DMS153 treated with DMSO at 0.1 percent for 48 hours (cell line): ENCODE data around the gene TMEM170B.
"Not testable (repeated sequence)": the region's sequence is repeated elsewhere in the genome, so short reads cannot be mapped to it uniquely, and the experiment has no call there.

Experiments
- DNase-seq: peaks from one replicate; lab custom pipeline; 2025; ENCODE audit not compliant: unreplicated experiment; lab: John Stamatoyannopoulos, UW

The TMEM170B gene

GRCh38 chr6:11527274-11527870 is 10.2 kb upstream of the TMEM170B start:
- no peak for DNase-seq

DNA sequence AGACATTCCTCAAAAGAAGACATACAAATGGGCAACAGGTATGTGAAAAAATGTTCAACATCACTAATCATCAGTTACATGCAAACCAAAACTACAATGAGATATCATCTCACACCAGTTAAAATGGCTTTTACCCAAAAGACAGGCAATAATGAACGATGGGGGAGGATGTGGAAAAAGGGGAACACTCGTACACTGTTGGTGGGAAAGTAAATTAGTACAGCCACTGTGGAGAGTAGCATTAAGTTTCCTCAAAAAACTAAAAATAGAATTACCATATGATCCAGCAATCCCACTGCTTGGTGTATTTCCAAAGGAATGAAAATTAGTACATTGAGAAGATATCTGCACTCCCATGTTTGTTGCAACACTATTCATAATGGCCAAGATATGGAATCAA is 8.6 kb upstream of the TMEM170B start:
- DNase-seq = no peak

DNA sequence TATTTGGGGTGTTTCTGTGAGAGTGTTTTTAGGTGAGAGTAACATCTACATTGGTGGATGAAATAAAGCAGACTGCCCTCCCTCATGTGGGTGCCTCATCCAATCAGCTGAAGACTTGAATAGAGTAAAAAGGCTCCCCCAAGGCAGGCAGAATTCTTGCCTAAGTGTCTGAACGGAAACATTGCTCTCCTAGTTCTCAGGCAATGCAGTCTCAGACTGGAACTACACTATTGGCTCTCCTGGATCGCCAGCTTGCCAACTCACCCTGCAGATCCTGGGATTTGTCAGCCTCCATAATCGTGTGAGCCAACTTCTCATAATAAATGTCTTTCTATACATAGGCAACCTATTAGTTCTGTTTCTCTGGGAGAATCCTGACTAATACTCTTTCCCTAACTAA is 5.5 kb upstream of the TMEM170B start:
- DNase-seq = no peak

- DNase-seq = no peak
These were observed 3.0 kb upstream of the TMEM170B start for GRCh38 chr6:11534561-11534960.

DNA sequence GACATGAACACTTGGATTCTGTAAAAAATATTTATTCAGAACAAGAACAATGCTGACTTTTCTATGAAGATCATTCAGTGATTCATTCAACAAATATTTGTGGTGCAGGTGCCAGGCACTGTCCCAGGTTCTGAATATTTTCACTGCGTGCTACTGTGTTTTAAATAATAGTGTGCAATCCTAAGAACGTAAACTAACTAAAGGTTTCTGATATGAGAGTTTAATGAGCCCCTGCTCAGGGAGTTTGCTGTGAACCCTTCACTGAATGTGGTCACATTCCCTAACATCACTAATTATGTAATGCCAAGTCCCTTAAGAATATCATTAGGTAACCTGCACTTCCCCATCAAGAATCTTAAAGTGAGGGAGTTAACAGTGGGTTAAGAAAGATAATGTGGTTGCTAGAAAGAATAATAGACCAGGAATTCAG is 1.7 kb upstream of the TMEM170B start:
- DNase-seq = no peak

DNA sequence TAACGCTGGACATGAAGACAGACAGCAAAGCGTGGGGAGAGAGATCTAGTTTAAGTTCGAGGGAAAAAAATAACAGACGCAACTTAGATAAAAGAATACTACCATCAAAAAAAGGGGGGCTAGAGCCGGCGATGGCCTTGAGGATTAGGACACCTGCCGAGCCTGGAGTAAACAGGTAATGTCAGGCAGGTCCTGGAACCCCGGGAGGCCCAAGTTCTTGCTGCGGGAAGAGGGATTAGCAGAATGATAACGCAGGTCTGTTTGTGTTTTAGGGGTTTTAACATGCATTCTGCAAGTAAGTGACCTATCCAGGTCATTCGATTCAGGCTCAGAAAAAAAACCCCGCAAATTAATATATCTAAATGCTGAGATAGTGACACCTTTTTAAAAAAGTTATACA is 754 bp upstream of the TMEM170B start:
- no peak for DNase-seq

- DNase-seq = peak; percentile 5
These were observed 686 bp downstream of the TMEM170B start for GRCh38 chr6:11538052-11538818.

DNA sequence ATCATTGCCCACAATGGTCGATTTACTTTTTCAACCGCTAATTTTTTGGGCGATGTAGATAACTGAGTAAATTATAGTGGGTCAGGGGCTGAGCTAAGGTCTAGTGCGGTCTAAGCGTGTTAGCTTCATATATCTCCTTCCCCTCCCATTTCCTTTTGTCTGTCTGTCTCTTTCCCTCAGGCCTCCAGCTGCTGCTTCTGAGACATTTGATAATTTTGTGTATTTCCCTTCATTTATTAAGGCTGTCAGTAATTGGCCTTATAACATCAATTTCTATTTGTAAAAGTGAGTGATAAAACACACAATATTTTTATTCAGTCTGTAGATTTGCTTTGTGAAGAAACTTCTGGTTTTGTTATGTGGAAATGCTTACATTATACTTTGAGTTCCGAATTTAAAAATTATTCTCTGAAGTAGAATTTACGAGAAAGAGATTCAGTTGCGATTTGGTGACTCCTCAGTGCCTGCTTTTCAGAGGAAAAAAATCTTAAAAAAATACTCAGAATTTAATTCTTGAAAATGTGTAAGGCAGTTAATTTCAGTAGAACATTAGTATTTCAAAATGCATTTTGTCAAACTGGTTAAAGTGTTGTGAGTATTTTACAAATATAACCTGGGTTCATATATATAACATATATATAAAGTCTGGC is 1.4 kb downstream of the TMEM170B start:
- no peak for DNase-seq

GRCh38 chr6:11542863-11543262 is 5.3 kb downstream of the TMEM170B start:
- DNase-seq = no peak

DNA sequence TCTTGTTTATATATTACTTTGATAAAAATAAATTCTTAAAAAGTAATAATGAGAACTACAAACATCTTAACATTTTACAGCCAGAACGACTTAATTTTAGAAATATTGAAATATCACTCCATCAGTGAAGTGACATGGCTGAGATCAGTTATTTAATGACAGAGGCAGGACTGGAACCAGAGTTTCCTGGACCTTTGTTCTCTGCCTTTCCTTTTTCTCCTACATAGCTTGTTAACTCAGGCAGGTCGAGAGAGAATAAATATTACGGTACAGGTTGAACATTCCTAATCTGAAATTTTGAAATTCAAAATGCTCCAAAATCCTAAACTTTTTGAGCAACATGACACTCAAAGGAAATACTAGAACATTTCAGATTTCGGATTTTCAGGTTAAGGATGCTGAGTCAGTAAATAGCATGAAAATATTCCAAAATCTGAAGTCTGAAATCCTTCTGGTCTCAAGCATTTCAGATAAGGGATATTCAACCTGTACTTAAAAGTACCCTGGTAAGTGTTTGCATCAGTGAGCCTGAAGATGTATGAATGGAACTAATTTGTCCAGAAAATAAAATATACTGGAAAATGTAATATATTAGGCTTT is 6.5 kb downstream of the TMEM170B start:
- DNase-seq = no peak

DNA sequence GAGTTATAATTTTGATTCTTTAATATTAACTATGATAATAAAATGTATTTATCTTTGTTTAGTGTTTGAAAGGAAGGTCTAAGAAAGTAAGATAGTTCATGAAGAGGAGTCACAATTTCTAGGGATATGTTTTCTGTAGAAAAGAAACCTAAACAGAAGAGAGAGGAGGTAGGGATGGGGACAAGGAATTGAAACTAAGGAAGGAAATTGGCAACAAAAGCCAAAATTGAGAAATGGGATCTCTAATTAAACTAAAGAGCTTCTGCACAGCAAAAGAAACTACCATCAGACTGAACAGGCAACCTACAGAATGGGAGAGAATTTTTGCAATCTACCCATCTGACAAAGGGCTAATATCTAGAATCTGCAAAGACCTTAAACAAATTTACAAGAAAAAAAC is 10.3 kb downstream of the TMEM170B start:
- not testable (repeated sequence) for DNase-seq

DNA sequence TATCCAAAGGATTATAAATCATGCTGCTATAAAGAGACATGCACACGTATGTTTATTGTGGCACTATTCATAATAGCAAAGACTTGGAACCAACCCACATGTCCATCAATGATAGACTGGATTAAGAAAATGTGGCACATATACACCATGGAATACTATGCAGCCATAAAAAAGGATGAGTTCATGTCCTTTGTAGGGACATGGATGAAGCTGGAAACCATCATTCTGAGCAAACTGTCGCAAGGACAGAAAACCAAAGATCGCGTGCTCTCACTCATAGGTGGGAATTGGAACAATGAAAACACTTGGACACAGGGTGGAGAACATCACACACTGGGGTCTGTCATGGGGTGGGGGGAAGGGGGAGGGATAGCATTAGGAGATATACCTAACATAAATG is 11.0 kb downstream of the TMEM170B start:
- not testable (repeated sequence) for DNase-seq

DNA sequence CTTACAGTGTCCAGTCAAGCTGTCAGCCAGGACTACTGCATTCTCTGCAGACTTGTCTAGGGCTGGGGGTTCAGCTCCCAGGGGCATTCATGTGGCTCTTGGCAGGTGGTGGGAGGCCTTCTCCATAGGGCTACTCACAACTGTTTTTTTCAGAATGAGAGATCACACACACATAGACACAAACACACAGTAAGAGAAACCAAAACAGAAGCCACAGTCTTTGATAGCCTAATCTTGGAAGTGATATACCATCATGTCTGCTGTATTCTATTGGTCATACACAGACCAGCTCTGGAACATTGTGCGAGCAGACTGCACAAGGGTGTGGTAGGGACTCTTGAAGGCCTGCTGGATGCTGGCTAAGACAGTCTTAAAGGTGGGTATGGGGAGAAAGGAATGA is 13.5 kb downstream of the TMEM170B start:
- DNase-seq = no peak

- DNase-seq = no peak
These were observed 14.9 kb downstream of the TMEM170B start for GRCh38 chr6:11552442-11552841.

- DNase-seq = no peak
These were observed 16.3 kb downstream of the TMEM170B start for GRCh38 chr6:11553824-11554223.

DNA sequence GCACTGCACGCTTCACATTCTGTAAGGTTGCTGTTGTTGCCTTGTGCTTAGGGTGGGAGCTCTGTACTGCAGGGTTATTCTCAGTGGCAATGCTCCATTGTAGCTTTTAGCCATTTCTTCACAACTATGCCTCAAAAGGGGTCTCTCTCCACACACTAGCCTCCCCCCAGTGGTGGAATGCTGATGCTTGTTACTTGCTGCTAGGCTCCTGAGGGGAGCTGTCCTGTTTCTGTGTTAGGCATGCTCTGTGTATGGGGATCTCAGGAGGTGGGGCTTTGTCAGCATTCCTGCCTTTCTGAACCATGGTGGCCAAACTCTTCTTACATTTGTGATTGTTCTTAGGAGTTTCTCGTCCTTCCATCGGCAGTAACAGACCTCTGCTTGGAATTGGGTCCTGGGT is 18.8 kb downstream of the TMEM170B start:
- DNase-seq = no peak

DNA sequence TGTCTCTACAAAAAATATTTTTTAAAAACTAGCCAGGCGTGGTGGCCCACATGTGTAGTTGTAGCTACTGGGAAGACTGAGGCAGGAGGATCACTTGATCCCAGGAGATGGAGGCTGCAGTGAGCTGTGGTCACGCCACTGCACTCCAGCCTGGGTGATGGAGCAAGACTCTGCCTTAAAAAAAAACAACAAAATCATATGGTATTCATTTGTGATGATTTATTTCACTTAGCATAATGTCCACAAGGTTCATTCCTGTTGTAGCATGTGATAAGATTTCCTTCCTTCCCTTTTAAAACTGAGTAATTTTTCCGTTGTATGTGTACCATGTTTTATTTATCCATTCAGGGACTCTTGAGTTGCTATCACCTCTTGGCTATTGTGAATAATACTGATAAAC is 26.2 kb downstream of the TMEM170B start:
- no peak for DNase-seq

- DNase-seq = no peak
These were observed 29.1 kb downstream of the TMEM170B start for GRCh38 chr6:11566609-11567008.

DNA sequence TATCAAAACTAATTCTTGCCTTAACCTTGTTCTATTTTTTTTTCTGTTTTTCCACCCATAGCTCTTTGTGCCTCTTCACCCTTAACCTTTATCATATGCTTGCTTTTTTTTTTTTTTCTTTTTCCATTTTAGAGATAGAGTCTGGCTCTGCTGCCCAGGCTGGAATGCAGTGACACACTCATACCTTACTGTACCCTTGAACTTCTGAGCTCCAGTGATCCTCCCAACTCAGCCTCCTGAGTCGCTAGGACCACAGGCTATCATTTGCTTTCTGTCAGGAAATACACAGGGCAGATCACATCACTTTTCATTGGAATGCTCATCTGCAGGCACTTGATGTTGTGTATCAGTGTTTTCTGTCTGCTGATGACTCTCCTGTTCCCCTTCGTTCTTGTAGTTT is 33.5 kb downstream of the TMEM170B start:
- no peak for DNase-seq

DNA sequence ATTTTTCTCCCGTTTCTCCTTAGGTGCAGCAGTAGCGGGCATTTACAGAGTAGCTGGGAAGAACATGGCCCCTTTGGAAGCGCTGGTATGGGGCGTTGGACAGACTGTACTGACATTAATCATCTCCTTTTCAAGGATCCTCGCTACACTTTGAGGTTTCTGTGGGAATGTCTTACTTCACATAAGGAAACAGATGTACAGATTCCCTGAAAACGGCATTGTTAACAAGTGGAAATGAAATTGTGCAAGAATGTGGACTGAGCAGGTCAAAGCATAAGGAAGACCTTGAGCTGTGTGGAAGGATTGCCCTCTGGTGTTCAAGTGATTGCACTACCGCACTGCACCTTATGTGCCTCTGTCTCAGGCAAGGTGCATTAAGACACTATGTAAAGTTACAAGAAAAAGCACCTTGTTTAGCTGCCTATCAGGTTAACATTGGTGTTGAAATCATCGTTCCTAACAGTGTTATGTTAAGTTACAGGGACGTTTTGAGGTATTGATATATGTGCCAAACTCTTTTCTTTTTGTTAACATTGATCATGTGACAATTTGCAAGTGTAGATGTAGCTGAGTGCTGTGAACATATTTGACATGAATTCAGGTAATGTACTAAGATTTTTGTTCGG is 38.0 kb downstream of the TMEM170B start:
- DNase-seq = no peak

DNA sequence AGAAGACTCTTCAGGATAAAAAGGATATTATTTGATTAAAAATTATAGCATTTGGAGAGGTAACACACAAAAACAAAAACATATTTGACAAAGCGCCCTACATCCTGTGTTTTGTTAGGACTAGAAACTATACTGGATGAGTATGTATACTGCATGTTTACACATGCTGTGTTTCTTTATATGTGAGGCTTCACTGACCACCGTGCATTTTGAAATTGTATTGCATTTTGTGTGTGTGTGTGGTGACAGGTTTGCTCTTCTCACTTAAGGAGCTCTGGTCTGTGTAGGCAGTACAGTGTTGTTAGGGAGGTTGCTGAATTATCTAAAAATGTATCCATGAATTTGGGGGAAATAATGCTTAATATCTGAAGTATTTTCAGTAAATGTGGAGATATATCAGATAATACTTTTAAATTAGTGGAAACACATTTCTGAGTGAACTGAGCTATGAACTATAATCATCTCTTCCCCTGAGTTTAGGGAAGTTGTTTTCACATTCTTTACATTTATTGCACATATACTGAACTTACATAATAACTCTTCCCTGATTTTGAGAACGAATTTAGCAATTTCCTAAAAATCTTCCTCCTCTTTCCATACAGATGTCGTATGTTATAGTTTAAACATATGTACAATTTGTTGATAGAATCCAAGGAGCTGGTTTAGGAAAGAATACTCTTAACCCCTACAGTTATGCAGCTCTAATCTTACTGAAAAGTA is 43.3 kb downstream of the TMEM170B start:
- DNase-seq = no peak
